ENCODE results near the gene ALAS2. TPM values are rescaled to one million over a fixed set of nuclear protein-coding genes. Genes with fewer than 3 reads are reported as not detected.

Gene ALAS2
- total RNA-seq, 1 donor from 2014 or later: not detected

GRCh38 chrX:55011294-55011693, 19.5 kb downstream of the ALAS2 start:
- peaks cover 3% of the 10 kb centered on the region for H3K4me1 Mint-ChIP-seq (ENCODE audit: low read depth)
- H3K4me3 Mint-ChIP-seq (ENCODE audit: unreplicated experiment): no peak overlapping the region
- TF ChIP-seq CTCF (IDR thresholded peaks at IDR 0.05): peak; percentile 75
- H3K36me3 Mint-ChIP-seq (ENCODE audit: low read depth): peaks cover 3% of the 10 kb centered on the region
- no peak for DNase-seq (ENCODE audit: low spot score)
- H3K9me3 Mint-ChIP-seq (ENCODE audit: low read depth): peaks cover 3% of the 10 kb centered on the region
- no peaks in the 10 kb centered on the region for H3K27me3 Mint-ChIP-seq (ENCODE audit: low read depth)
- no peak overlapping the region for H3K27ac Mint-ChIP-seq (ENCODE audit: unreplicated experiment)

- Mint-ChIP-seq H3K4me3 (ENCODE audit: unreplicated experiment) (no peak overlapping the region), H3K4me1 (ENCODE audit: low read depth) (peaks cover 3% of the 10 kb centered on the region), H3K27ac (ENCODE audit: unreplicated experiment) (no peak overlapping the region), H3K9me3 (ENCODE audit: low read depth) (peaks cover 6% of the 10 kb centered on the region), H3K27me3 (ENCODE audit: low read depth) (no peaks in the 10 kb centered on the region), H3K36me3 (ENCODE audit: low read depth) (peaks cover 10% of the 10 kb centered on the region)
- no peak for DNase-seq (ENCODE audit: low spot score)
- TF ChIP-seq CTCF (IDR thresholded peaks at IDR 0.05): no peak
Measured at GRCh38 chrX:55008571-55009358, 22.0 kb downstream of the ALAS2 start.

GRCh38 chrX:55007656-55008055, 23.1 kb downstream of the ALAS2 start:
- no peaks in the 10 kb centered on the region for H3K27me3 Mint-ChIP-seq (ENCODE audit: low read depth)
- H3K4me1 Mint-ChIP-seq (ENCODE audit: low read depth): peaks cover 3% of the 10 kb centered on the region
- peaks cover 13% of the 10 kb centered on the region for H3K36me3 Mint-ChIP-seq (ENCODE audit: low read depth)
- peaks cover 6% of the 10 kb centered on the region for H3K9me3 Mint-ChIP-seq (ENCODE audit: low read depth)
- no peak for DNase-seq (ENCODE audit: low spot score)
- no peak for TF ChIP-seq CTCF (IDR thresholded peaks at IDR 0.05)
- no peak overlapping the region for H3K4me3 Mint-ChIP-seq (ENCODE audit: unreplicated experiment)
- H3K27ac Mint-ChIP-seq (ENCODE audit: unreplicated experiment): no peak overlapping the region

- no peak overlapping the region for H3K4me3 Mint-ChIP-seq (ENCODE audit: unreplicated experiment)
- peaks cover 6% of the 10 kb centered on the region for H3K9me3 Mint-ChIP-seq (ENCODE audit: low read depth)
- peaks cover 3% of the 10 kb centered on the region for H3K4me1 Mint-ChIP-seq (ENCODE audit: low read depth)
Measured at GRCh38 chrX:55006827-55007621, 23.8 kb downstream of the ALAS2 start.

More at GRCh38 chrX:55006827-55007621, 23.8 kb downstream of the ALAS2 start:
- H3K27me3 Mint-ChIP-seq (ENCODE audit: low read depth): no peaks in the 10 kb centered on the region
- DNase-seq (ENCODE audit: low spot score): no peak
- peaks cover 13% of the 10 kb centered on the region for H3K36me3 Mint-ChIP-seq (ENCODE audit: low read depth)
- no peak overlapping the region for H3K27ac Mint-ChIP-seq (ENCODE audit: unreplicated experiment)
- no peak for TF ChIP-seq CTCF (IDR thresholded peaks at IDR 0.05)
